ENCODE measurements around the gene SLC25A48. TPM values are rescaled to one million over a fixed set of nuclear protein-coding genes. Genes with fewer than 3 reads are reported as not detected.

The SLC25A48 gene, protein sequence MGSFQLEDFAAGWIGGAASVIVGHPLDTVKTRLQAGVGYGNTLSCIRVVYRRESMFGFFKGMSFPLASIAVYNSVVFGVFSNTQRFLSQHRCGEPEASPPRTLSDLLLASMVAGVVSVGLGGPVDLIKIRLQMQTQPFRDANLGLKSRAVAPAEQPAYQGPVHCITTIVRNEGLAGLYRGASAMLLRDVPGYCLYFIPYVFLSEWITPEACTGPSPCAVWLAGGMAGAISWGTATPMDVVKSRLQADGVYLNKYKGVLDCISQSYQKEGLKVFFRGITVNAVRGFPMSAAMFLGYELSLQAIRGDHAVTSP
- not detected for total RNA-seq

DNA sequence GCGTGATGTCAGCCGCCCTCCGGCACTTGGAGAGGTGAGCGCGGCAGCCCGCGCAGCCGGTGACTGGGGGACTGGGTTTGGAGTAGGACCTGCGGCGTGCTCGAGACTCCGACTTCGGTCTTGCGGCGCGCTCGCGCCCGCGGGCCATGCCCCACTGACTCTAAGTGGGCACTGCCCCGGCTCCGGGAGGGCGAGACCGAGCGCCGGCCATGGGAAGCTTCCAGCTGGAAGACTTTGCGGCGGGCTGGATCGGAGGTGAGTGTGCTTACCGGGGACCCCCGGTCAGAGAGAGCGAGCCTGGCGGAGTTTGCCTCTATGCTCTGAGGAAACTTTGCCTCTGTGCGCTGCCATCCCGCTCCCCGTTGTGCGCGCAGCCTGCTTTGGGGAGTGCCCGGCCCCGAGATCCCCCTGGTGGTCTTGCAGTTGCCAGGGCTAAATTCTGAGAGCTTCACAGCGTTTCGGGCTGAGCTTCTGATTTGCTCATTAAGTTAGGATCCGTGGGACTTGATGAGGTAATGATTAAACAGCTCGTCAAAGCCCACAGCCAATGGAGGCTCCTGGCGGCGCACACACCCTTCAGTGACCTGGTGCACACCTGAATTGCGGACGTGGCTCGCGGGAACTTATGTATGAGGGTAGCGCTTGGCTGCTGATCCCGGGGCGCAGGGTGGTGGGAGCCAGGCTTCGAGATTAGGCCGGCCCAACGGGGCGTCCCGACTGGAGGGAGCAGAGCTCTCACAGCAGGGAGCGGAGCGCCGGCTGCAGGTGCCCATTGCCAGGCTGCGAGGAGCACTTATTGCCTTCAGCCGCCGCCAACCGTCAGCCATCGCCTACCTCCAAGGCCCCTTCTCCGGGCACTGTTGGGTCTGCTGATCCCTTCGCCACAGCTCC, at the start of gene SLC25A48:
TSS of gene SLC25A48 (plus strand) at position 25 of the 891 bp plus-strand sequence. CDS start at position 210, 185 bp downstream.
- peaks cover 0 to 10% of the 10 kb centered on the region in 2 donors for H3K36me3 Mint-ChIP-seq
- peak in 1 of 2 donors; percentile 86 for ATAC-seq
- no peak within 1 kb of the TSS for H3K27ac Mint-ChIP-seq
- peaks cover 5 to 14% of the 10 kb centered on the region in 2 donors for H3K9me3 Mint-ChIP-seq
- DNase-seq (ENCODE audit: low spot score in 2 of 2): peak; percentile 31 to 49

- peak; percentile 30 to 56 for ATAC-seq
These were observed 33.8 kb upstream of the SLC25A48 start for GRCh38 chr5:135800656-135801055.

DNA sequence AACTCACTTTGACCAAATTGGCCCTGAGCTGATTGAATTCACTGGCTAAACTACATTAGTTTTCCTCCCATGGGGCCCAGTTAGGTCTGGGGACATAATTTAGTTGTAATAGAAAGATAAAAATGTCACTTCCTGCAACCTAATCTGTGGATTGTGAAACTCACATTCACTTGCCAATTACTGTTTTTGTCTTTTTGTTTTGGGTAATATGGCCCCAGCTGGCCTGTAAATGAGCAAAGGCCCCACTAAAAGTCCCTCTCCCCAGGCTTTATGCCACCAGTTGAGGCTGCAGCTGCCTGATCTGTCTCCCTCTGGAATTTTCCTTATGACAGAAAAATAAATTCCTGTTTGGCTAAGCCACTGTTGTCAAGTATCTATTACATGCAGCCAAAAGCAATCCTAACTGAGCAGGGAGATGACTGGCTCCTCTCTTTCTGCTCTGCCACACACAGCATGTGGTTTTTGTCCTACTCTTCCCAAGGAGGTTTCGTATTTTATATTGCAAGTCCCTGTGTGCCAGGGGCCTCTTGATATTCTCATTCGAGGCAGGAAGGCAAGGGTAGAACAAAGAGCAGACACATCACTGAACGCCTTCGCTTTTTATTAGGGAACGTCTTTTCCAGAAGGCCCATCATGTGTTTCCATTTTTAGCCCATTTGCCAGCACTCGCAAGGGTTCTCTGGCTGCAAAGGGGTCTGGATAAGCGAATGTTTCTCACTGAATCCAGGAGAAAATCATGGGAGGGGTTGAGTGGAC, 24.1 kb upstream of the SLC25A48 start:
- DNase-seq (ENCODE audit: low spot score in 2 of 2) (no peak), ATAC-seq (no peak)
- H3K36me3 Mint-ChIP-seq: no peaks in the 10 kb centered on the region
- no peaks in the 10 kb centered on the region for H3K9me3 Mint-ChIP-seq
- no peak overlapping the region for H3K27ac Mint-ChIP-seq

More at GRCh38 chr5:135800656-135801055, 33.8 kb upstream of the SLC25A48 start:
- peaks cover 0 to 8% of the 10 kb centered on the region in 2 donors for H3K9me3 Mint-ChIP-seq
- no peaks in the 10 kb centered on the region for H3K36me3 Mint-ChIP-seq
- no peak overlapping the region for H3K27ac Mint-ChIP-seq
- DNase-seq (ENCODE audit: low spot score in 2 of 2): no peak

DNA sequence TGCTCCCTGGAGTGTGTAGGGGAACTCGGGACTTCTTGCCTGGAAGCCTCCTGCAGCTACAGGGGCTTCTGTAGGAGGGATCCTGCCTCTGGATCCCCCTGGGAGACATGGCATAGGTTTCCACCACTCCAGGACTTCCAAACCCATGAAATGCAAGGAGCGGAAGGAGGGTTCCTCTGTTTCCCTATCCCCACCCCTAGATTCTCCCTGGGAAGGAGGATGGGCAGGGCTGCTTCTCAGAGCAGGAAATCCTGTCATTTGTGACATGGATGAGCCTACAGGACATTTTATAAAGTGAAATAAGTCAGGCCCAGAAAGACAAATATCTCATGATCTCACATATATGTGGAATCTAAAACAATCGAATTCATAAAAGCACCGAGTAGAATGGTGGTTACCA, 23.5 kb upstream of the SLC25A48 start:
- ATAC-seq (no peak), DNase-seq (ENCODE audit: low spot score in 2 of 2) (no peak)
- Mint-ChIP-seq H3K27ac (no peak overlapping the region), H3K36me3 (no peaks in the 10 kb centered on the region), H3K9me3 (no peaks in the 10 kb centered on the region)

GRCh38 chr5:135813758-135814157, 20.7 kb upstream of the SLC25A48 start:
- Mint-ChIP-seq H3K9me3 (no peaks in the 10 kb centered on the region), H3K27ac (no peak overlapping the region), H3K36me3 (no peaks in the 10 kb centered on the region)
- ATAC-seq (no peak), DNase-seq (ENCODE audit: low spot score in 2 of 2) (no peak)

GRCh38 chr5:135814316-135814715, 20.1 kb upstream of the SLC25A48 start:
- Mint-ChIP-seq H3K9me3 (no peaks in the 10 kb centered on the region), H3K36me3 (no peaks in the 10 kb centered on the region), H3K27ac (no peak overlapping the region)
- ATAC-seq (no peak), DNase-seq (ENCODE audit: low spot score in 2 of 2) (no peak)

DNA sequence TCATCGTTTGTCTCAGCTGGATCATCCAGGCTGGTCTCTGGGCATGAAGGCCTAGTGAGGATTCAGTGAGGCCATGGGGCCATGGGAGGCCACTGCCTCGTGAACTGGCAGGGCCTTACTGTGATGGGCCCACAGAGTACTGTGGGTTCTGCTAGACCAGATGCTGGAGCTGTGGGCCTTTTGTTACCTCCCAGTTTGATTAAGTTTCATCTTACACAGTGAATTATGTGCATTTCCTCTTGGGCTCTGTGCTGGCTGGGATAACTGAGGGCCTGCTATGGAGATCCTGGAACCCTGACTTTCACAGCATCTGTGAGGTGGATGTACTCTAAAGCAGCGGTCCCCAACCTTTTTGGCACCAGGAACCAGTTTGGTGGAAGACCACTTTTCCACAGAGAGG, 19.7 kb upstream of the SLC25A48 start:
- H3K36me3 Mint-ChIP-seq: no peaks in the 10 kb centered on the region
- ATAC-seq (no peak), DNase-seq (ENCODE audit: low spot score in 2 of 2) (no peak)
- no peak overlapping the region for H3K27ac Mint-ChIP-seq
- H3K9me3 Mint-ChIP-seq: no peaks in the 10 kb centered on the region

DNA sequence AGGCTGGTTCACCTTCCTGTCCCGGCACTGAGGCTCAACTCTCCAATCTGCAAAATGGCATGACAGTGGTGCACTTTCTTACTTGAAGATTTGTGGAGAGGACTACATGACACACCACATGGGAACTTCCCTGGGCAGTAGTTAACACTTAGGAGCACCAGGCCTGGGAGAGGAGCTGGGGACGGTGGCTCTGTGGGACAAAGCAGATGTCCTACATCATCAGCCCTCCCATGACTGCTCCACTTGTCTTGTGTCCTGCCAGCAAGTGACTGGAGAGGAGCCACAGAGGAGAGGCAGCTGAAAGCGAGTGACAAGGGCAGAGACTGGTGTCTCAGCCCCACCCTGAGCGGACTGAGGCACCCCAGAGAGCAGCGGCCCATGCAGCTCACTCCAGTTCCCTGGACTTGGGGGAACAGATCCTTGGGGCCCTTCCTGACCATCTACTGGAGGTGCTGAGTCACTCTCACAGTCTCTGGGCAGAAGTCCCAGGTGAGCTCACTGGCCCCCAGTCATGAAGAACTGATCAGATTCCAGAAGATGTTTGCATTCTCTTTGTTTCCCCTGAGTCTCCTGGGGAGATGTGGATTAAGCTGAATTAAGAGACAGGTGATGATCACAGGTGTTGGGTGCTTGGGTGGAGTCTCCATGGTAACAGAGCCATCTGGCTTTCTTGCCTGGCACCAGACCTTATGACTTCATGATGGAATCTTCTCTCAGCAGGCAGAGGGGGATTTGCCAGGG, 13.2 kb upstream of the SLC25A48 start:
- H3K9me3 Mint-ChIP-seq: no peaks in the 10 kb centered on the region
- H3K27ac Mint-ChIP-seq: no peak overlapping the region
- no peak for DNase-seq (ENCODE audit: low spot score in 2 of 2)
- H3K36me3 Mint-ChIP-seq: no peaks in the 10 kb centered on the region
- ATAC-seq: no peak

GRCh38 chr5:135821802-135822201, 12.7 kb upstream of the SLC25A48 start:
- Mint-ChIP-seq H3K9me3 (no peaks in the 10 kb centered on the region), H3K27ac (no peak overlapping the region), H3K36me3 (no peaks in the 10 kb centered on the region)
- ATAC-seq (no peak), DNase-seq (ENCODE audit: low spot score in 2 of 2) (no peak)

DNA sequence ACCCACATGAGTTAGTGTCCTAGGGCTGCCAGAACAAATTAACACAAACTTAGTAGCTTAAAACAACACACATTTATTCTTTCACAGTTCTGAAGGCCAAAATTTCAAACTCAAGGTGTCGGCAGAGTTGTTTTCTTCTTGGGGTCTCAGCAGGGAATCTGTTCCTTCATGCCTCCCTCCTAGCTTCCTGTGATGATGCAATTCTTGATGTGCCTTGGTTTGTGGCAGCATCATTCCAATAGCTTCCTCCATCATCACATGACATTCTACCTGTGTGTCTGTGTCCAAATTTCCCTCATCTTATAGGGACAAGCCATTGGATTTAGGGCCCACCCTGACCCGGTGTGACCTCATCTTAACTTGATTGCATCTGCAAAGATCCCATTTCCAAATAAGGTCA, 12.2 kb upstream of the SLC25A48 start:
- no peak overlapping the region for H3K27ac Mint-ChIP-seq
- H3K36me3 Mint-ChIP-seq: no peaks in the 10 kb centered on the region
- DNase-seq (ENCODE audit: low spot score in 2 of 2): no peak
- no peaks in the 10 kb centered on the region for H3K9me3 Mint-ChIP-seq
- ATAC-seq: no peak

DNA sequence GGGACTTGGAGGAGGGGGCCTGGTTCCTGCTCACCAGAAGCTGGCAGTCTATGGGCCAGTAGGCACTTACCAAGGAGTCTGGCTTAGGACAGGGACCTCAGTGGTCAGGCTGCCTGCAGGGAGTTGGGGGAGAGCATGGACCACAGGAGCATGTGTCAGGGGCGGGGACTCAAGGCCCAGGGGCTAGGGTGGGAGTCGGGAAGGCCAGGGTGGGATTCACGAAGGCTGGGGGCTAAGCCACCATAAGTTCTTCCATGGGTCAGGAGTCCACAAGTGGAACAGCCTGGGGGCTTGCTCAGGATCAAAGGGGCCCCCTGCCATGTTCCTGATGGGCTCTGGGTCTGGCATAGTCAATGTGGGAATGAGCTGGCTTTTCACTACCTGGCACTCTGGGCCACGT, 11.5 kb upstream of the SLC25A48 start:
- DNase-seq (ENCODE audit: low spot score in 2 of 2) (no peak), ATAC-seq (no peak)
- no peaks in the 10 kb centered on the region for H3K36me3 Mint-ChIP-seq
- H3K27ac Mint-ChIP-seq: no peak overlapping the region
- no peaks in the 10 kb centered on the region for H3K9me3 Mint-ChIP-seq

DNA sequence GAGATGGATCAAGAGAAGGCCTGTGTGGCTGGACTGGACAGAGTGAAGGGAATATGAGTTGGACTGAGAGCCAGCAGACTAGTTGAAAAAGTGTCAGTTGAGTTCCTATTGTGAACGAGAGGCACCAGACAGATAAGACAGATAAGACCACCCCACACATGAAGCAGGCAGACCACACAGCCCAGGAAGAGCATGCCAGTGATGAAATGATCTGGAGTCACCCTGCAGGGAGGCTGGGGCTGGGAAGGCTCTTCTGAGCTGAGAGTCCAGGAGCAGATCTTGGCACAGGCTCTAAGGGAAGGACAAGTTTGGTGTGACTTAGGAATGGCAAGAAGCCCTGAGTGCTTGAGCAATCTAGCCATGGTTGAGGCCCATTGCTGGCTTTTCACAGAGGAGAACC, 10.6 kb upstream of the SLC25A48 start:
- Mint-ChIP-seq H3K9me3 (no peaks in the 10 kb centered on the region), H3K27ac (peak overlapping the region in 1 of 2 donors; percentile 41), H3K36me3 (no peaks in the 10 kb centered on the region)
- DNase-seq (ENCODE audit: low spot score in 2 of 2) (no peak), ATAC-seq (no peak)

- no peak for ATAC-seq
- no peak for DNase-seq (ENCODE audit: low spot score in 2 of 2)
- Mint-ChIP-seq H3K9me3 (no peaks in the 10 kb centered on the region), H3K36me3 (no peaks in the 10 kb centered on the region), H3K27ac (no peak overlapping the region)
These were observed 9.9 kb upstream of the SLC25A48 start for GRCh38 chr5:135824541-135825041.

DNA sequence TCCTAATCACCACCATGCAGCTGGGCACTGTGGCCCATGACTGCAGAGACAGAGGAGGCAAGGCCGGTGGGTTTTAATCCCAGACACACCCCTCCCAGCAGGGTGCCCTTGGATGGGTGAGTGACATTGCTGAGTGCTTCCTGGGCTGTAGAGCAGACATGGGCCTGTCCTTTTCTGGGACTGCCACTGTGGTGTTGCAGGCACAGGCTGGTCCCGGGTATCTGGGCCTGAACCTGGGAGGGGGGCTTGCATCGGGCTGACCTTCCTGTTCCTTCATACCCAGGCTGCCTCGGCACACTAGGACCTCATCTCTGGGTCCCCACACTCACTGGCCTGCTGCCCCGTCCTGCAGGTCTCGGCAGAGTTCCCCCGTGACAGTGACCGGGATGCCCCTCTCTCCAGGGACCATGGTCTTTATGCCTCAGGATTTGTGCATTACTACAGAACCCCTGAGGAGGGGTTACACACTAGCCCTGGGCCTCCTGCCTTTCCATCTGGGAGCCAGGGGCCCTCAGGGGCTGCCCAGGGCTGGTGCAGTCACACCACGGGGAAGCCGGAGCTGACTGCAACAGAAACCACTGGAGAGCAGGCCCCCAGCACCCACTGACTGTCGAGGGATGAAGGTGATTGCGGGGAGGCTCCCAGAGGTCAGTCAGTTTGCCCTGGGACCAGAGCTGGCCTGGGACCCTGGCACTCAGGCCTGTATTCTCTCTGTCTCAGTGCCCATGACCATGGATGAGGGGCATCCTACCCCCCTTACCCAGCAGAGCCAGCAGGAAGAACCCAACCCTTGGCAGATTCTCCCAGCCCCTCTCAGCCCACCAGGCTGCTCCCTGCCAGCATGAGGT, 8.9 kb upstream of the SLC25A48 start:
- DNase-seq (ENCODE audit: low spot score in 2 of 2) (peak in 1 of 2 donors; percentile 48), ATAC-seq (no peak)
- Mint-ChIP-seq H3K9me3 (no peaks in the 10 kb centered on the region), H3K27ac (no peak overlapping the region), H3K36me3 (no peaks in the 10 kb centered on the region)

DNA sequence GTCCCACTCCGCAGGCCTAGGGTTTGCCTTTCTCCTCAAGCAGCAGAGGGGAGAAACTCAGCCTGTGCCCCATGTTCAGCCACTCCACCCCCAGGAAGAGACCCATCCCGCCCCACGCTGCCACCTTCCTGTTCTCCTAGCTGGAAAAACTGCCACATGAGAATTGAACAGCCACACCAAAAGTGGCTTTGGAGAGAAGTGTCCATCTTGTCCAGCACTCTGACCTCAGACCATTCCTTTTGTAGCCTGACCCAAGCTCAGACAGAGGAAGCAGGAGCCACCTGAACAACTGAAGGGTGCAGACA, 8.3 kb upstream of the SLC25A48 start:
- DNase-seq (ENCODE audit: low spot score in 2 of 2): no peak
- ATAC-seq: no peak
- no peak overlapping the region for H3K27ac Mint-ChIP-seq
- H3K9me3 Mint-ChIP-seq: no peaks in the 10 kb centered on the region
- no peaks in the 10 kb centered on the region for H3K36me3 Mint-ChIP-seq

Measured in activated naive CD4-positive, alpha-beta T cell treated with anti-CD3 and anti-CD28 coated beads, Interleukin-2, amount 50 U/mL, for 72 hours (primary cell).